ENCODE results near the gene EFCAB14. TPM values are rescaled to one million over a fixed set of nuclear protein-coding genes. Genes with fewer than 3 reads are reported as not detected.
"Not testable (repeated sequence)": the region's sequence is repeated elsewhere in the genome, so short reads cannot be mapped to it uniquely, and the experiment has no call there.

The EFCAB14 gene
- polyA plus RNA-seq, 3 donors from 2014 or later = 85.8 to 145 (median 98.8) TPM

DNA sequence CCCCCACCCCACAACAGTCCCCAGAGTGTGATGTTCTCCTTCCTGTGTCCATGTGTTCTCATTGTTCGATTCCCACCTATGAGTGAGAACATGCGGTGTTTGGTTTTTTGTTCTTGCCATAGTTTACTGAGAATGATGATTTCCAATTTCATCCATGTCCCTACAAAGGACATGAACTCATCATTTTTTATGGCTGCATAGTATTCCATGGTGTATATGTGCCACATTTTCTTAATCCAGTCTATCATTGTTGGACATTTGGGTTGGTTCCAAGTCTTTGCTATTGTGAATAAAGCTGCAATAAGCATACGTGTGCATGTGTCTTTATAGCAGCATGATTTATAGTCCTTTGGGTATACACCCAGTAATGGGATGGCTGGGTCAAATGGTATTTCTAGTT lies 67.8 kb downstream of the EFCAB14 start:
- not testable (repeated sequence) for H3K27ac Mint-ChIP-seq; H3K4me1 Mint-ChIP-seq; DNase-seq; H3K27me3 Mint-ChIP-seq (ENCODE audit: low read depth in 3 of 3); H3K9me3 Mint-ChIP-seq; H3K4me3 Mint-ChIP-seq
- H3K36me3 Mint-ChIP-seq = peaks cover 51 to 54% (median 52%) of the 10 kb centered on the region in 3 donors

DNA sequence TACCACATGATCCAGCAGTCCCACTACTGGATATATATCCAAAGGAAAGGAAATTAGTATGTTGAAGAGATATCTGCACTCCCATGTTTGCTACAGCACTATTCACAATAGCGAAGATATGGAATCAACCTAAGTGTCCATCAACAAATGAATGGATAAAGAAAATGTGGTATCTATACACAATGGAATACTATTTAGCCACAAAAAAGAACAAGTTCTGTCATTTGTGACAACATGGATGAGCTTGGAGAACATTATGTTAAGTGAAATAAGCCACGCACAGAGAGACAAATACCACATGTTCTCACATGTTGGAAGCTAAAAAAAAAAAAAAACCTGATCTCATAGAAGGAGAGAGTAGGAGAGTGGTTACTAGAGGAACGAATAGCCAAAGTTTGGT lies 68.4 kb downstream of the EFCAB14 start:
- H3K27ac Mint-ChIP-seq = peak overlapping the region in 1 of 6 donors; percentile 8
- H3K9me3 Mint-ChIP-seq = no peaks in the 10 kb centered on the region
- no peaks in the 10 kb centered on the region for H3K4me1 Mint-ChIP-seq
- H3K4me3 Mint-ChIP-seq = no peak overlapping the region
- no peak for DNase-seq
- peaks cover 44 to 48% (median 46%) of the 10 kb centered on the region in 3 donors for H3K36me3 Mint-ChIP-seq
- H3K27me3 Mint-ChIP-seq (ENCODE audit: low read depth in 3 of 3) = no peaks in the 10 kb centered on the region

DNA sequence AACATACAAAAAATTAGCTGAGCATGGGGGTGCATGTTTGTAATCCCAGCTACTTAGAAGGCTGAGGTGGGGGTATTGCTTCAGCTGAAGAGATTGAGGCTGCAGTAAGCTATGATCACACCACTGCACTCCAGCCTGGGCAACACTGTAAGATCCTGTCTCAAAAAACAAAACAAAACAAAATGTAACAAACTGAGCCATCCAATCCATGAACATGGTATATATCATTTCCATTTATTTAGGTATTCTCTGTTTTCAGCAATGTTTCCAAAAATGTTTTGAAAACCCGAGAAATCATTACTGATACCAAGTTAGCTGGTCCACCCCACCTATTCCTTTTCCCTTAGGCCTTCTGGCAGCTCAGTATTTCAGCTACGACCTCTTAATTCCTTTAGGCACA lies 69.2 kb downstream of the EFCAB14 start:
- Mint-ChIP-seq H3K36me3 (peaks cover 37 to 44% (median 39%) of the 10 kb centered on the region in 3 donors), H3K27me3 (ENCODE audit: low read depth in 3 of 3) (no peaks in the 10 kb centered on the region), H3K4me3 (no peak overlapping the region), H3K27ac (no peak overlapping the region), H3K9me3 (no peaks in the 10 kb centered on the region), H3K4me1 (no peaks in the 10 kb centered on the region)
- DNase-seq = no peak

DNA sequence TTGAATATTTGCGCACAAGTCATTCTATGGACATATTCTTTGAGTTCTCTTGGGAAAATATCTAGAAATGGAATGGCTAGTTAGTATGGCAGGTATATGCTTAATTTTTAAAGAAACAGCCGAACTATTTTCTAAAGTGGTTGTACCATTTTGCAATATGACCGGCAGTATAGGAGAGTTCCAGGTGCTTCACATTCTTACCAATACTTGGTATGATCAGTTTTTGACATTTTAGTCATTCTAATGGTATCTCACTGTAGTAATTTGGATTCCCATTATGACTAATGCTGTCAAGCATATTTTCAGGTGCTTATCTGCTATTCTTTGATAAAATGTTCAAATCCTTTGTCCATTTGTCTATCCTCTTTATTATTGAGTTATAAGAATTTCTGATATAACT lies 71.3 kb downstream of the EFCAB14 start:
- H3K36me3 Mint-ChIP-seq = peaks cover 27 to 38% (median 34%) of the 10 kb centered on the region in 3 donors

DNA sequence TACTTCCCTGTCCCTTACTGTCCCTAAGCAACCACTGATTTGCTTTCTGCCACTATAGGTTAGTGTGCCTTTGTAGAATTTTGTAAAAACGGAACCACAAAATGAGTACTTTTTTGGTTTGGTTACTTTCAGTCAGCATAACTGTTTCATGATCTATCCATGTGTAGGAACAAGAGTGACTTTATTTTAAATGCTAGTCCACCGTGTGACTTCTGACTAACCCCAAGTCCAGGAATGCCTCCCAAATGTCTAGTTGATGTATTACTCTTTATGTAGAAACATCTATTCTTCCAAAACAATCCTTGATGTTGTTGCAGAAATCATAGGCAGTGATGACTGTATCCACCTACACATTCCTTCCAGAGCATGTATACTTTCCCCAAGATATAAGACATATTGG lies 72.1 kb downstream of the EFCAB14 start:
- no peaks in the 10 kb centered on the region for H3K27me3 Mint-ChIP-seq (ENCODE audit: low read depth in 3 of 3)
- H3K27ac Mint-ChIP-seq = no peak overlapping the region
- no peaks in the 10 kb centered on the region for H3K4me1 Mint-ChIP-seq
- DNase-seq = no peak
- no peaks in the 10 kb centered on the region for H3K9me3 Mint-ChIP-seq
- no peak overlapping the region for H3K4me3 Mint-ChIP-seq
- peaks cover 20 to 37% (median 34%) of the 10 kb centered on the region in 3 donors for H3K36me3 Mint-ChIP-seq

More for the DNA sequence above, 71.3 kb downstream of the EFCAB14 start:
- Mint-ChIP-seq H3K4me3 (no peak overlapping the region), H3K4me1 (no peaks in the 10 kb centered on the region), H3K9me3 (no peaks in the 10 kb centered on the region), H3K27ac (no peak overlapping the region), H3K27me3 (ENCODE audit: low read depth in 3 of 3) (no peaks in the 10 kb centered on the region)
- DNase-seq = no peak

DNA sequence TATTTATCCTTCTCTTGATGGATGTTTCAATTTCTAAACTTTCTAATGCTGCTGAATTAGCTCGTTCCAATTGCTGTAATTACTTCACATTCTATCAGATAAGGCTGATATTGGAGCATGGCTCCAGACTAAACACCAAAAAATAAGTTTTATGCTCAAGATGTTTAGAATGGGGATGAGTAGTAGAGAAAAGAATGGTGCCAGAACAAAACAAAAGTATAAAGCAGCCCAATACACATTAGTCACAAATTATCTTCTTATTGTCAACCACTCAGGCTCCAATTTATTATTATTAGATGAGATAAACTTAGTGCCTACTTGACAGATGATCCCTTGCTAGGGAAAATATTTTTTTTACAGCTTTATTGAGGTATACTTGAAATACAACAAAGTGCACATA lies 72.6 kb downstream of the EFCAB14 start:
- Mint-ChIP-seq H3K4me3 (no peak overlapping the region), H3K27me3 (ENCODE audit: low read depth in 3 of 3) (peaks cover 0 to 2% (median 0%) of the 10 kb centered on the region in 3 donors), H3K27ac (no peak overlapping the region), H3K9me3 (no peaks in the 10 kb centered on the region), H3K36me3 (peaks cover 24 to 40% (median 37%) of the 10 kb centered on the region in 3 donors), H3K4me1 (no peaks in the 10 kb centered on the region)
- DNase-seq = no peak

DNA sequence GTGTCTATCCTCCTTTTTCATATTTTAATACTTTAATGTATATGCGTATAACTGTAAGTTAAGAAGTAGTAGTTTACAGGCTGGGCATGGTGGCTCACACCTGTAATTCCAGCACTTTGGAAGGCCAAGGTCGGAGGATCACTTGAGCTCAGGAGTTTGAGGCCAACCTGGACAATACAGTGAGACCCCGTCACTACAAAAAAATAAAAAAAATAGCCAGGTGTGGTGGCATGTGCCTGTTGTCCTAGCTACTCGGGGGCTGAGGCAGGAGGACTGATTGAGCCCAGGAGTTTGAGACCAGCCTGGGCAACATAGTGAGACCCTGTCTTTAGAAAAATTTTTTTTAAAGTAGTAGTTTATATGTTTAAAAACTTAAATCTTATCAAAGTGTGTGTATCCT lies 73.1 kb downstream of the EFCAB14 start:
- H3K9me3 Mint-ChIP-seq = no peaks in the 10 kb centered on the region
- H3K36me3 Mint-ChIP-seq = peaks cover 24 to 39% (median 38%) of the 10 kb centered on the region in 3 donors
- H3K4me1 Mint-ChIP-seq = no peaks in the 10 kb centered on the region
- no peak overlapping the region for H3K4me3 Mint-ChIP-seq
- no peak overlapping the region for H3K27ac Mint-ChIP-seq
- DNase-seq = no peak
- peaks cover 0 to 2% (median 0%) of the 10 kb centered on the region in 3 donors for H3K27me3 Mint-ChIP-seq (ENCODE audit: low read depth in 3 of 3)

DNA sequence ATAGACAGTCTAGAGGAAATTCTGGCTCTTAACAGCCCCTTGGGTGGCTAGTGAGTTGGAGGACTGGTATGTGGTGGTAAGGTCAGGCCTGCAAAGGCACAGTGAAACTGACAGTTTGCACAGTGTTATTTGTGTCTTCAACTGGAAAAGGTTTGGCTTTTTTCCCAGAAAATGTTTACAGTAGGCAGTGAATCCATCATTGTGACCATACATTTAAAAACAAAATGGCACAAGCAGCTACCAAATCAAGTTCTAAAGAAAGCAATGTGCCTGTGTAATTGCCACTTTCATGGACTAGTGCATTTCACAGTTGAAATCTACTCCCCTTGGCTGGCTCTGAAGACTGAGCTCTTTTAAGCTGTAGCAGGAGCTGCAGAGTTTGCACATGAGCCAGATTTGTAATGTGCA lies 75.5 kb downstream of the EFCAB14 start:
- Mint-ChIP-seq H3K4me1 (no peaks in the 10 kb centered on the region), H3K36me3 (peaks cover 16 to 35% (median 29%) of the 10 kb centered on the region in 3 donors), H3K27ac (no peak overlapping the region), H3K27me3 (ENCODE audit: low read depth in 3 of 3) (peaks cover 0 to 2% (median 0%) of the 10 kb centered on the region in 3 donors), H3K4me3 (no peak overlapping the region), H3K9me3 (no peaks in the 10 kb centered on the region)
- DNase-seq = no peak

DNA sequence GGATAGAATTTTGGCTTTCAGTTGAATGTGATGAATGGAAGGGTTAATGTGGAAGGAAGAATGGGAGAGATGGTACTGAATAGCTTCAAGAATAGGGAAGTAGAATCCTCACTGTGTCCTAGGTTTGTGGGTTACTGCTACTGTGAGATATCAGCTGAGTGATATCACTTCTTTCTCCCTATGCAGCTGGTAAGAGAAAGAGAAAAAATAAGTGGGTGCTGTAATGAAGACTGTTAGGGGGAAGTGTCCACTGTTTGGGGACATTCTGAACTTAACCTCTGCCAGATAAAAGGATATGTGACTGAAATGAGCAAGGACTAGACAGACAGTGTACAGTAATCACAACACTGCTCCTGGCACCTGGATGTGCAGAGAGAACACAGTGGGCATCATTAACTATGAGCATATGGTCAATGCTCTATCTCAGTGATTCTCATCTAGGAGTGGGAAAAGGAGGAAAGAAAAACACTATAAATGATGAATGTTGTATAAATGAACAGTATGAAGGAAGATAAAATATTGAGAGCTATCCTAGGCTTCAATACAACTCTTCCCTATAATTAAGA lies 76.7 kb downstream of the EFCAB14 start:
- Mint-ChIP-seq H3K27me3 (ENCODE audit: low read depth in 3 of 3) (peaks cover 0 to 2% (median 0%) of the 10 kb centered on the region in 3 donors), H3K27ac (no peak overlapping the region), H3K9me3 (no peaks in the 10 kb centered on the region), H3K36me3 (peaks cover 12 to 30% (median 25%) of the 10 kb centered on the region in 3 donors), H3K4me1 (no peaks in the 10 kb centered on the region), H3K4me3 (no peak overlapping the region)
- no peak for DNase-seq

DNA sequence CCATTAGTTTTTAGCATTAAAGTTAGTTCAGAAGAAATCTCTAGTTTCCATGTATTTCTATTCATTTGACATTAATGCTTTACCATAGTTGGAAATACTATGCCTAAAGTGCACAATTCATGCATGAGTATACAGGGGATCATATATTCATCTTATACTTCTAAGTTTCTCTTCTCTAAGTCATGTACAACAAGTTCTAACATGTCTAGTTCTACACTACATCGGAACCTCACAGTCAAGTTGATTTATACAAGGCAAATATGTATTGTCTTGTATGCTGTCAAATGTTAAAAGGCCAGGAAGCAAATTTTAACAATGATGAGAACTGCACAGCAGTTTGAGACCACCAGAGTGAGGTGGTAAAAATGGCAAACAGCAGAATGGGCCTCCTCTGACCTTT lies 79.4 kb downstream of the EFCAB14 start:
- H3K36me3 Mint-ChIP-seq = peaks cover 14 to 32% (median 20%) of the 10 kb centered on the region in 3 donors
- H3K4me1 Mint-ChIP-seq = no peaks in the 10 kb centered on the region
- peaks cover 0 to 2% (median 0%) of the 10 kb centered on the region in 3 donors for H3K27me3 Mint-ChIP-seq (ENCODE audit: low read depth in 3 of 3)
- H3K27ac Mint-ChIP-seq = no peak overlapping the region
- no peak overlapping the region for H3K4me3 Mint-ChIP-seq
- DNase-seq = no peak
- H3K9me3 Mint-ChIP-seq = no peaks in the 10 kb centered on the region

DNA sequence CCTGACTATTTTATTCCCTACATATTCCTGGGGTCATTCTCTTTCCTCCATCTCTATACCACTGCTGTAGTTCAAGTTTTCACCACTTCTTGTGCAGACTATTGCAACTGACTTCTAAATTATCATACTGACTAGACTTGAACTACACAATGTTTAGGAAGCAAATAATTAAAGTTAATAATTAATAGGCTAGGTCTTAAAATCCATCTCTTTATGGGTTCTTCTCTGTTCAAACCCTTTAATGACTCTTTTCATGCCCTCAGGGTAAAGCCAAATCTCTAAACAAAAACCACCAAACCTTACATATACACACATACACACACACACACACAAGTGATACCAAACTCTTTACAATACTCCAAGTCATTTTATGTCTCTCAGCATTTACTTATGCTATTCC lies 80.0 kb downstream of the EFCAB14 start:
- peaks cover 15 to 38% (median 20%) of the 10 kb centered on the region in 3 donors for H3K36me3 Mint-ChIP-seq

DNA sequence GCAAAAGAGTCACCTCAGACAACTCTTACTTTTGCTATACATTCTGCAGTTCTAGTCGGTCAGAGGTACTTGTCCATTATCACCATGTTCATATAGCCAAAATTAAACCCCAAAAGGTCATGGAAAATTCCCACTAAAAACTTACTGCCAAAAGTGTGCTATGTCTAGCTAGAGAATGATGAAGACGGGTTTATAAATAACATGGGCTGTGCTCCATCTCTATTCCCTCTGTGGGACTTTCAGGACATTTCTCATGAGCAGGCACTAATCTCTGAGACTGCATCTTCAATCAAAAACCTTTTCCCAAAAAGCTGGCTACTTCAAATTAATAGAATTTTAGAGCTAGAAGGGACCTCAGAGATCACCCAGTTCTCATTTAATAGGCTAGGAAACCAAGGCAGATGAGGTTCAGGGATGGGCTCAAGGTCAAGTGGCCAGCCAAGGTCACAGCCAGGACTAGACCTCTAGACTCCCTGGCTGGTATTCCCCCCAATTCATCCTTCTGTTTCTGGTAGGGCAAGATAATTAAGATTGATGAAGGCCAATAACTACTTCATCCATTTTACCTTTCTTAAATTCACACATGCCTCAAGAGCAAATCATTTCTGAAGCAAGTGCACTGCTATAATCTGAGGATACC lies 81.3 kb downstream of the EFCAB14 start:
- Mint-ChIP-seq H3K27me3 (ENCODE audit: low read depth in 3 of 3) (peaks cover 0 to 2% (median 0%) of the 10 kb centered on the region in 3 donors), H3K4me1 (no peaks in the 10 kb centered on the region), H3K36me3 (peaks cover 20 to 49% (median 24%) of the 10 kb centered on the region in 3 donors), H3K4me3 (no peak overlapping the region), H3K27ac (no peak overlapping the region), H3K9me3 (no peaks in the 10 kb centered on the region)
- no peak for DNase-seq

More for the DNA sequence above, 80.0 kb downstream of the EFCAB14 start:
- DNase-seq = no peak
- no peak overlapping the region for H3K4me3 Mint-ChIP-seq
- H3K9me3 Mint-ChIP-seq = no peaks in the 10 kb centered on the region
- no peak overlapping the region for H3K27ac Mint-ChIP-seq
- H3K4me1 Mint-ChIP-seq = no peaks in the 10 kb centered on the region
- peaks cover 0 to 2% (median 0%) of the 10 kb centered on the region in 3 donors for H3K27me3 Mint-ChIP-seq (ENCODE audit: low read depth in 3 of 3)

DNA sequence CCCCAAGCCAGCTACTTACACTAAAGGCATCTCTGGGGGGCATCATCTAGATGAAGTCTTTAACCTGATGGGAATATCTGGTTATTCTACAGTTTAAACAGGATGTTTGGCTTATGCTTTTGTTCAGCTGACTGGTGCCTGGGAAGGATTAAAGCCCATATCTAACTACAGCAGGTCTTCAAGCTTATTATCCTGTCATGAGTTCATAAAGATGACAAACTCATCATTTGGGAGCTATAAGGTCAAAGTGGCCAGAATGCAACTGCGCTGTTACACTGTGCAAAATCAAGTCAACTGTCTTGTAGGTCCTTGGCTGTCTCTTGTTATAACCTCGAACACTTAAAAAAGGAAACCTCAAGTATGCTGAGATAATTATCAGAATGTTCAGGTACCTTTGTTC lies 83.7 kb downstream of the EFCAB14 start:
- Mint-ChIP-seq H3K27ac (no peak overlapping the region), H3K9me3 (no peaks in the 10 kb centered on the region), H3K4me1 (no peaks in the 10 kb centered on the region), H3K36me3 (peaks cover 12 to 44% (median 17%) of the 10 kb centered on the region in 3 donors), H3K27me3 (ENCODE audit: low read depth in 3 of 3) (no peaks in the 10 kb centered on the region), H3K4me3 (no peak overlapping the region)
- no peak for DNase-seq

DNA sequence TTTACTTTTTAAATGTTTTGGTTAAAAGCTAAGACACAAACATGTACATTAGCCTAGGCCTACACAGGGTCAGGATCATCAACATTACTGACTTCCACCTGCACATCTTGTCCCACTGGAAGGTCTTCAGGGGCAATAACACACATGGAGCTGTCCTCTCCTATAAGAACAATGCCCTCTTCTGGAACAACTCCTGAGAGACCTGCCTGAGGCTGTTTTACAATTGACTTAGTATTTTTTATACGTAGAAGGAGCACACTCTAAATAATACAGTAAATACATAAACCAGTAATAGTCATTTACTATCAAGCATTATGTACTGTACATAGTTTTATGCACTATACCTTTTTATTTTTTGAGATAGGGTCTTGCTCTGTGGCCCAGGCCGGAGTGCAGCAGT lies 88.2 kb downstream of the EFCAB14 start:
- H3K36me3 Mint-ChIP-seq = peaks cover 14 to 31% (median 14%) of the 10 kb centered on the region in 3 donors
- H3K27ac Mint-ChIP-seq = no peak overlapping the region

More for the DNA sequence above, 88.2 kb downstream of the EFCAB14 start:
- DNase-seq = no peak
- no peaks in the 10 kb centered on the region for H3K4me1 Mint-ChIP-seq
- H3K27me3 Mint-ChIP-seq (ENCODE audit: low read depth in 3 of 3) = peaks cover 0 to 3% (median 0%) of the 10 kb centered on the region in 3 donors
- H3K4me3 Mint-ChIP-seq = no peak overlapping the region
- H3K9me3 Mint-ChIP-seq = no peaks in the 10 kb centered on the region
